Trophoblast cell (in vitro differentiated cells and primary cell): ENCODE data around the gene ARHGAP10.

Source experiments
- DNase-seq, 2 donors: peaks; one replicate each; pipeline ENCODE4 v3.0.0-alpha.2; 2016
- H2AFZ ChIP-seq: 2 replicates; pipeline ENCODE4 v1.6.1; 2013; ENCODE audit warnings: low read length, moderate library complexity, mild to moderate bottlenecking; ENCODE audit not compliant: insufficient read depth, poor library complexity
- H2AK5ac ChIP-seq: 2 replicates; pipeline ENCODE4 v1.6.1; 2013; ENCODE audit warnings: mild to moderate bottlenecking, low read length
- H2BK120ac ChIP-seq: 2 replicates; pipeline ENCODE4 v1.6.1; 2013; ENCODE audit warnings: low read length, mild to moderate bottlenecking, moderate library complexity; ENCODE audit not compliant: insufficient read depth, poor library complexity
- H2BK12ac ChIP-seq: 2 replicates; pipeline ENCODE4 v1.6.1; 2013; ENCODE audit warnings: mild to moderate bottlenecking, low read length, moderate library complexity
- H2BK5ac ChIP-seq: 2 replicates; pipeline ENCODE4 v1.6.1; 2013; ENCODE audit warnings: low read length, low read depth, moderate library complexity, mild to moderate bottlenecking; ENCODE audit not compliant: poor library complexity
- H3K14ac ChIP-seq: 2 replicates; pipeline ENCODE4 v1.6.1; 2013; ENCODE audit warnings: mild to moderate bottlenecking, low read length
- H3K18ac ChIP-seq: 2 replicates; pipeline ENCODE4 v1.6.1; 2013; ENCODE audit warnings: mild to moderate bottlenecking, low read length
- H3K23ac ChIP-seq: 2 replicates; pipeline ENCODE4 v1.6.1; 2013; ENCODE audit warnings: low read length
- H3K27ac ChIP-seq: 2 replicates; pipeline ENCODE4 v1.5.1; 2013; ENCODE audit warnings: low read depth, mild to moderate bottlenecking, inconsistent platforms, low read length, moderate library complexity
- H3K27me3 ChIP-seq: 2 replicates; pipeline ENCODE4 v1.6.1; 2013; ENCODE audit warnings: inconsistent platforms, mild to moderate bottlenecking, low read length, moderate library complexity; ENCODE audit not compliant: insufficient read depth
- H3K36me3 ChIP-seq, 2 experiments: 1 replicate in 1 of 2; 2 replicates in 1 of 2; pipeline ENCODE4 v1.6.1; 2013; ENCODE audit warnings: low read length in 2 of 2, mild to moderate bottlenecking in 2 of 2, moderate library complexity in 1 of 2; ENCODE audit not compliant: insufficient read depth in 2 of 2, control insufficient read depth in 1 of 2
- H3K4ac ChIP-seq: 2 replicates; pipeline ENCODE4 v1.6.1; 2013; ENCODE audit warnings: low read depth, mild to moderate bottlenecking, low read length, moderate library complexity
- H3K4me1 ChIP-seq, 2 experiments: 1 replicate in 1 of 2; 2 replicates in 1 of 2; pipeline ENCODE4 v1.6.1; 2013; ENCODE audit warnings: low read length in 2 of 2, mild to moderate bottlenecking in 2 of 2, moderate library complexity in 1 of 2; ENCODE audit not compliant: insufficient read depth in 2 of 2, control insufficient read depth in 1 of 2
- H3K4me2 ChIP-seq: 2 replicates; pipeline ENCODE4 v1.6.1; 2013; ENCODE audit warnings: inconsistent platforms, mild to moderate bottlenecking, low read length, moderate library complexity
- H3K4me3 ChIP-seq: 2 replicates; pipeline ENCODE4 v1.5.1; 2013; ENCODE audit warnings: mild to moderate bottlenecking, low read depth, low read length, inconsistent platforms
- H3K79me1 ChIP-seq: one replicate; pipeline ENCODE4 v1.6.1; 2013; ENCODE audit warnings: low read length
- H3K79me2 ChIP-seq: 2 replicates; pipeline ENCODE4 v1.6.1; 2013; ENCODE audit warnings: low read length, mild to moderate bottlenecking; ENCODE audit not compliant: control insufficient read depth, insufficient read depth, poor library complexity
- H3K9ac ChIP-seq: 2 replicates; pipeline ENCODE4 v1.6.1; 2013; ENCODE audit warnings: mild to moderate bottlenecking, low read length
- H3K9me3 ChIP-seq: 2 replicates; pipeline ENCODE4 v1.6.1; 2013; ENCODE audit warnings: low read depth, mild to moderate bottlenecking, control low read depth, inconsistent platforms, low read length; ENCODE audit not compliant: insufficient read depth
- H4K12ac ChIP-seq: 2 replicates; pipeline ENCODE4 v1.6.1; 2013; ENCODE audit warnings: low read depth, mild to moderate bottlenecking, low read length, moderate library complexity
- H4K8ac ChIP-seq: 2 replicates; pipeline ENCODE4 v1.6.1; 2013; ENCODE audit warnings: low read depth, mild to moderate bottlenecking, low read length, moderate library complexity
- H4K91ac ChIP-seq: one replicate; pipeline ENCODE4 v1.6.1; 2013; ENCODE audit warnings: low read depth, mild to moderate bottlenecking, low read length, moderate library complexity
- WGBS: extraction: QIAGEN DNeasy Blood & Tissue Kit; methylation state at CpG from one replicate; pipeline ENCODE4 v1.1.7; 2013; ENCODE audit warnings: missing lambda C conversion rate; ENCODE audit not compliant: insufficient read length, insufficient coverage; ENCODE audit errors: extremely low coverage; 5-methylcytosine and 5-hydroxymethylcytosine counted together

Gene ARHGAP10

DNA sequence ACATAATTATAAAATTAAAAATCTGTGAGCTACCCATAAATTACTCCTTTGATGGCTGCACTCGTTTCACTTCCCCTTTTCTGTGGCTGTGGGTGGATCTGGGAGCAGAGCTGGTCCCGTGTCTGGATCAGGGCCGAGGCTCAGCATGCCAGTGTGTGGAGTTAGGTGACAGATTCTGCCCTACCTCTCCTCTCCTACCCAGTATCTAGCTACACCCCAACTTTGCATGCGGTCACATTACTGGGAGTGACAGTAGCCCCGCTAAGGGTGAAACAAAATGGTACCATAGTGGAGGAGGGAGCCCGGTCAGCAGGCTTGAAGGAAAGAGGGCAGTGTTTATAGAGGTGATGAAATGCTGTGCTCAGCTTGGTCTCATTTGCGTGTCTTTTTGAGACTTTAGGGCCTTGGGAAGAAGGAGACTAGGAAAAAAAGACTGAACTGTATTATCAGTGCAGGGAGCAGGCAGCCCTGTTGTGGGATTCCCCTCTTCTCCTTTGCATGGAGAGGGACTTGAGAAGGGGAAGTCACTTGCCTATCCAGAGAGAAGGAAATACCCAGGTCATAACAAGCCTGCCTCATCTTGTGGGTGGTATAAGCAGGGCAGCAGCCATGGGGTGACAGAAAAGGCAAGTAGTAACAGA is 48.4 kb downstream of the ARHGAP10 start:
- Histone ChIP-seq H3K4me3 (no peak overlapping the region), H2BK5ac (no peak overlapping the region), H3K27ac (no peak overlapping the region), H3K9me3 (no peaks in the 10 kb centered on the region), H4K8ac (no peak overlapping the region), H3K9ac (no peak overlapping the region), H2BK12ac (no peak overlapping the region), H3K4me1 (peaks cover 4 to 12% of the 10 kb centered on the region in 2 experiments), H3K4me2 (no peak overlapping the region), H3K23ac (no peak overlapping the region), H3K36me3 (no peaks in the 10 kb centered on the region), H2AFZ (no peak overlapping the region), H3K79me2 (peaks cover 5% of the 10 kb centered on the region), H2BK120ac (no peak overlapping the region), H3K18ac (peak overlapping the region; percentile 8), H4K12ac (no peak overlapping the region), H4K91ac (no peak overlapping the region), H3K79me1 (no peaks in the 10 kb centered on the region), H2AK5ac (no peak overlapping the region), H3K27me3 (no peaks in the 10 kb centered on the region), H3K4ac (peak overlapping the region; percentile 60), H3K14ac (no peak overlapping the region)
- WGBS, result no CpG with 5 or more reads among the region's 7 CpGs
- no peak for DNase-seq

DNA sequence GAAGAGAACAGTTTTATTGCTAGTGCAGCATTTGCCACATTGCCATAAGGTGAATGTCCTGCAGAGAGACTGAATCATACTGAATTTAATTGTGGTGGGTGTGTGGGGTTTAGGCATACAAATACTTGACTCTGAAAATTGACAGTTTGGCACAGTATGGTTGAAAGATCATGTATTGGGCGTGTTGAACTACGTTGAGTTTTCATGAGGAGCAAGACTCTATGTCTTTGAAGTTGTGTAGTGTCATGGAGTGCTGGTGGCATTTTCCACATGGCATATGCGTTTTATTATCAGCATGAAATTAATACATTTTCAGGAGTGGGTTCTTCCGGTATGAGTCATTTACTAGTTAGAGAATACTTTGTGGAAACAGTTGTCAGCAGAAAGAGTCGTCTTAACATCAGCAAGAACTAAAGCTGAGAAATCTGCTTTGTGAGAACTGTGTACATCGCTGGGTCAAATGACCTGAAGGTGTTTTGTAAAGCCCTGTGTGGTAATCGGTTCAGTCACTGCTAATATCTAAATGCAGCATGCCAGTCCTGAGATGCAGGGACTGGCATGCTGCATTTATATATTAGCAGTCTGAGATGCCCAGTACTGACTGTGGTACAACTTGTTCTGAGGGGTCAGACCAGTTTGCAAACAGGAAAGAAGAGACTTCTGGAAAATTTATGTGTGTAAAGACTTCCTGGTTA is 50.3 kb downstream of the ARHGAP10 start:
- Histone ChIP-seq H3K79me1 (no peaks in the 10 kb centered on the region), H3K27me3 (no peaks in the 10 kb centered on the region), H3K36me3 (no peaks in the 10 kb centered on the region), H3K27ac (no peak overlapping the region), H2AK5ac (no peak overlapping the region), H4K8ac (no peak overlapping the region), H3K4me2 (no peak overlapping the region), H4K91ac (no peak overlapping the region), H3K4me1 (peaks cover 5 to 12% of the 10 kb centered on the region in 2 experiments), H2BK12ac (no peak overlapping the region), H3K23ac (no peak overlapping the region), H2AFZ (no peak overlapping the region), H3K18ac (no peak overlapping the region), H3K9me3 (no peaks in the 10 kb centered on the region), H2BK120ac (no peak overlapping the region), H4K12ac (no peak overlapping the region), H3K79me2 (peaks cover 3% of the 10 kb centered on the region), H3K4ac (no peak overlapping the region), H3K4me3 (no peak overlapping the region), H3K9ac (no peak overlapping the region), H3K14ac (no peak overlapping the region), H2BK5ac (no peak overlapping the region)
- no CpG with 5 or more reads among the region's 7 CpGs for WGBS
- peak; percentile 37 to 70 for DNase-seq

DNA sequence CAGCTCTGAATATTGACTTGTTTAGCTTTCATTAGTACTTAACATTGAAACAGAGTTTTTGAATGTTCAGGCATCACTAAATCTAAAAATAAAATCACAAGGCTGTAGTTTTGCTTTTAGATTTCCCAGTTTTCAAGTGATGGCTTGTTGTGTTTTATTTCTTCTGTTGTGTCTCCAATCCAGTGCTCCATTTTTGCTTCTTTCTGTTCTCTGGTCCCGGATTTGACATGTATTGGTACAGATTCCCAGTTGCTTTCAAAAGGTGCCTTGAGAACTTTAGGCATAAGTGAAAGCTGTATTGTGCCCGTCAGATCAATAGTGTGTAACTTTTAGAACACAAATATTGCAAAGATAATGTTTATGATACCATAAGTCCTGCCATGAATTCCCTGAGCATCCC is 53.2 kb downstream of the ARHGAP10 start:
- Histone ChIP-seq H3K9me3 (no peaks in the 10 kb centered on the region), H2AK5ac (no peak overlapping the region), H2BK5ac (no peak overlapping the region), H3K18ac (no peak overlapping the region), H4K8ac (no peak overlapping the region), H2BK120ac (no peak overlapping the region), H3K23ac (no peak overlapping the region), H3K4me2 (no peak overlapping the region), H3K4ac (no peak overlapping the region), H3K14ac (no peak overlapping the region), H3K27me3 (no peaks in the 10 kb centered on the region), H3K36me3 (no peaks in the 10 kb centered on the region), H4K12ac (no peak overlapping the region), H3K79me1 (no peaks in the 10 kb centered on the region), H3K4me1 (peaks cover 10 to 12% of the 10 kb centered on the region in 2 experiments), H4K91ac (no peak overlapping the region), H2AFZ (no peak overlapping the region), H3K27ac (no peak overlapping the region), H2BK12ac (no peak overlapping the region), H3K79me2 (peaks cover 4% of the 10 kb centered on the region), H3K4me3 (no peak overlapping the region), H3K9ac (no peak overlapping the region)
- DNase-seq, result no peak
- no CpG with 5 or more reads among the region's 2 CpGs for WGBS

DNA sequence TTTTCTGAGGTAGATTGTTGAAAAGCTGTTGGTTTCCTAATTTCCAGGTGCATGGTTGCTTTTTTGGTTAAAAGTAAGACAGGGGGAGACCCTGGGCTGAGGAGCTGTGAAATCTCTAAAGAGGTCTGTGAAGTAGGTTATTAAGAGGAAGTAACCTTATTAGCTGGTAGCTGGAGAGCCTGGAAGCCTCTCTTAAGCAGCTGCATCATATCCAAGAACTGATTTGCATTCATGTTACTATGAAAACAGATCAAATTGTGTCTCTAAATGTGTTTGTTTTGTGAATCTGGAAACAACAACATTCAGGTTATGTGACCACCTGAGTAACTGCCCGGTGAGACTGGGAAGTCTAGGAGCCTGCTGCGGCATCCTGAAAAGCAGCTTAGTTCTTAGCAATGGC is 54.1 kb downstream of the ARHGAP10 start:
- no peak overlapping the region for H2BK12ac ChIP-seq
- H3K4ac ChIP-seq, result no peak overlapping the region
- no peak overlapping the region for H3K9ac ChIP-seq
- no CpG with 5 or more reads among the region's 2 CpGs for WGBS
- H3K36me3 ChIP-seq, result no peaks in the 10 kb centered on the region
- H3K18ac ChIP-seq, result no peak overlapping the region
- H2AFZ ChIP-seq, result no peak overlapping the region
- no peak overlapping the region for H3K4me2 ChIP-seq
- H3K4me3 ChIP-seq, result no peak overlapping the region
- H4K91ac ChIP-seq, result no peak overlapping the region
- H3K79me2 ChIP-seq, result peaks cover 4% of the 10 kb centered on the region
- no peak overlapping the region for H2BK5ac ChIP-seq
- no peaks in the 10 kb centered on the region for H3K27me3 ChIP-seq
- H3K79me1 ChIP-seq, result no peaks in the 10 kb centered on the region
- no peak overlapping the region for H3K23ac ChIP-seq
- no peak for DNase-seq
- peaks cover 10% of the 10 kb centered on the region in 2 experiments for H3K4me1 ChIP-seq
- no peak overlapping the region for H3K14ac ChIP-seq
- H4K12ac ChIP-seq, result no peak overlapping the region
- H3K27ac ChIP-seq, result no peak overlapping the region
- no peak overlapping the region for H2BK120ac ChIP-seq
- H4K8ac ChIP-seq, result no peak overlapping the region
- no peaks in the 10 kb centered on the region for H3K9me3 ChIP-seq
- no peak overlapping the region for H2AK5ac ChIP-seq
